ENCODE measurements around the gene EGLN3. TPM values are rescaled to one million over a fixed set of nuclear protein-coding genes. Genes with fewer than 3 reads are reported as not detected.

Gene EGLN3
- total RNA-seq, 1 experiment from 2014 or later: 23.6 TPM

GRCh38 chr14:33902363-33902762, 48.5 kb downstream of the EGLN3 start:
- Histone ChIP-seq H3F3A (ENCODE audit: insufficient read depth, low read depth) (no peaks in the 10 kb centered on the region), H3K4me3 (no peak overlapping the region), H3K79me2 (ENCODE audit: low read depth) (no peaks in the 10 kb centered on the region), H3K9me2 (ENCODE audit: insufficient read depth) (no peaks in the 10 kb centered on the region; the same call in 1 of the 2 replicates), H3K36me3 (ENCODE audit: low read depth) (no peaks in the 10 kb centered on the region), H3K4me1 (replicated peaks; ENCODE audit: insufficient read depth) (no peaks in the 10 kb centered on the region), H3K9me3 (ENCODE audit: insufficient read depth, low read depth) (no peaks in the 10 kb centered on the region), H2AFZ (no peak overlapping the region), H3K27ac (no peak overlapping the region), H3K4me2 (no peak overlapping the region), H3K27me3 (ENCODE audit: insufficient read depth, low read depth) (no peaks in the 10 kb centered on the region), H4K20me1 (ENCODE audit: insufficient read depth) (no peaks in the 10 kb centered on the region)
- TF ChIP-seq EZH2 (IDR thresholded peaks at IDR 0.05; ENCODE audit: low read depth): no peak
- no peak for TF ChIP-seq CTCF (conservative IDR thresholded peaks at IDR 0.05)
- BruUV-seq (replicated peaks): no TSS peak
- ChIA-PET CTCF (no interaction called here), POLR2A (ENCODE audit: unreplicated experiment) (no interaction called here)
- no peak for DNase-seq
- intact Hi-C loops (cut with micrococcal nuclease; ENCODE audit: unreplicated experiment): no loop called here

- H3K4me2 ChIP-seq: no peak overlapping the region
- CTCF ChIA-PET: no interaction called here
- TF ChIP-seq CTCF (conservative IDR thresholded peaks at IDR 0.05) (no peak), EZH2 (IDR thresholded peaks at IDR 0.05; ENCODE audit: low read depth) (no peak)
Observed at GRCh38 chr14:33901426-33902155, 49.3 kb downstream of the EGLN3 start.

GRCh38 chr14:33900706-33901105, 50.2 kb downstream of the EGLN3 start:
- Histone ChIP-seq H3K36me3 (ENCODE audit: low read depth) (no peaks in the 10 kb centered on the region), H3F3A (ENCODE audit: insufficient read depth, low read depth) (no peaks in the 10 kb centered on the region), H3K4me1 (replicated peaks; ENCODE audit: insufficient read depth) (no peaks in the 10 kb centered on the region), H4K20me1 (ENCODE audit: insufficient read depth) (no peaks in the 10 kb centered on the region), H3K79me2 (ENCODE audit: low read depth) (no peaks in the 10 kb centered on the region), H2AFZ (no peak overlapping the region), H3K27me3 (ENCODE audit: insufficient read depth, low read depth) (no peaks in the 10 kb centered on the region), H3K4me2 (no peak overlapping the region), H3K4me3 (no peak overlapping the region), H3K9me2 (ENCODE audit: insufficient read depth) (no peaks in the 10 kb centered on the region; the same call in 1 of the 2 replicates), H3K9me3 (ENCODE audit: insufficient read depth, low read depth) (no peaks in the 10 kb centered on the region), H3K27ac (no peak overlapping the region)
- no peak for DNase-seq
- BruUV-seq (replicated peaks): no TSS peak
- CTCF ChIA-PET: no interaction called here
- TF ChIP-seq EZH2 (IDR thresholded peaks at IDR 0.05; ENCODE audit: low read depth) (no peak), CTCF (conservative IDR thresholded peaks at IDR 0.05) (no peak)
- intact Hi-C loops (cut with micrococcal nuclease; ENCODE audit: unreplicated experiment): no loop called here
- POLR2A ChIA-PET (ENCODE audit: unreplicated experiment): no interaction called here

More at GRCh38 chr14:33901426-33902155, 49.3 kb downstream of the EGLN3 start:
- no peaks in the 10 kb centered on the region for H4K20me1 ChIP-seq (ENCODE audit: insufficient read depth)
- no peaks in the 10 kb centered on the region for H3K79me2 ChIP-seq (ENCODE audit: low read depth)
- H3K9me3 ChIP-seq (ENCODE audit: insufficient read depth, low read depth): no peaks in the 10 kb centered on the region
- no TSS peak for BruUV-seq (replicated peaks)
- intact Hi-C loops (cut with micrococcal nuclease; ENCODE audit: unreplicated experiment): no loop called here
- H3K9me2 ChIP-seq (ENCODE audit: insufficient read depth): no peaks in the 10 kb centered on the region; the same call in 1 of the 2 replicates
- H3K4me1 ChIP-seq (replicated peaks; ENCODE audit: insufficient read depth): no peaks in the 10 kb centered on the region
- POLR2A ChIA-PET (ENCODE audit: unreplicated experiment): no interaction called here
- no peak overlapping the region for H3K4me3 ChIP-seq
- H3F3A ChIP-seq (ENCODE audit: insufficient read depth, low read depth): no peaks in the 10 kb centered on the region
- no peaks in the 10 kb centered on the region for H3K27me3 ChIP-seq (ENCODE audit: insufficient read depth, low read depth)
- H2AFZ ChIP-seq: no peak overlapping the region
- H3K27ac ChIP-seq: no peak overlapping the region
- DNase-seq: no peak
- H3K36me3 ChIP-seq (ENCODE audit: low read depth): no peaks in the 10 kb centered on the region

Data from PC-9 (cell line).